Progenitor cell of endocrine pancreas (in vitro differentiated cells): Measurements from ENCODE around the gene MAP7D3. TPM values are rescaled to one million over a fixed set of nuclear protein-coding genes. Genes with fewer than 3 reads are reported as not detected.

Source experiments
- DNase-seq: peaks from one replicate; pipeline ENCODE4 v3.0.0; 2021; ENCODE audit warnings: low spot score; ENCODE audit not compliant: unreplicated experiment
- H3K27ac Mint-ChIP-seq: 2 replicates; pipeline ENCODE4 v1.8.0; 2021; ENCODE audit warnings: mild to moderate bottlenecking, moderate library complexity, mixed read lengths
- H3K27me3 Mint-ChIP-seq: 2 replicates; pipeline ENCODE4 v1.8.0; 2021; ENCODE audit warnings: mixed read lengths
- H3K36me3 Mint-ChIP-seq: 2 replicates; pipeline ENCODE4 v1.8.0; 2022; ENCODE audit warnings: mixed read lengths; ENCODE audit not compliant: insufficient read depth
- H3K4me1 Mint-ChIP-seq: 2 replicates; pipeline ENCODE4 v1.8.0; 2021; ENCODE audit warnings: low read depth, mixed read lengths
- H3K4me3 Mint-ChIP-seq: 2 replicates; pipeline ENCODE4 v1.8.0; 2021; ENCODE audit warnings: low read depth, mild to moderate bottlenecking, moderate library complexity, mixed read lengths
- H3K9me3 Mint-ChIP-seq: 2 replicates; pipeline ENCODE4 v1.8.0; 2021; ENCODE audit warnings: low read depth, mixed read lengths
- total RNA-seq: library from RNA; stranded (reverse); gene quantifications from 2 replicates; pipeline ENCODE4 v1.2.1, GENCODE V29; 2021
- TF ChIP-seq, protein P1 (sequence below): fragments of 200-600 bp; sonication (generic); IDR thresholded peaks from one replicate; pipeline ENCODE4 v1.5.0; 2021; ENCODE audit warnings: antibody characterized with exemption, mild to moderate bottlenecking; ENCODE audit not compliant: unreplicated experiment

Gene MAP7D3
- total RNA-seq, 1 donor from 2014 or later = 5.8 TPM

DNA sequence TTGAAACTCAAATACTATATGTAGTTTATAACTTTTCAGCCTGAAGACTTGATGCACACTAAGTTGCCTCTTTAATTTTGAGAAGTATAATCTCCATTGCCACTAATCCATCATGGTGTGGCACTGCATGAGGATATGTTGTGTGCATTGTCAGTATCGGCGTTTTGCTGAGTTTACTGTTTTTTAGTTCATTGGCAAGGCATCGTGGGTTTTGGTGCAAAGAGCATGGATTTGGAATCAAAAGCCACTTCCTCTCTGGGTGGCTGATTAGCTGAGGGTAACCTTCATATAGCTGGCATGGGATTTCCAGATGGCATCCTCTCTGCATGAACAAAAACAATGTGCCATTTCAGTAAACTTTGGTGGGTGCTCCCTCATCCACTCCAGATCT is 65.2 kb downstream of the MAP7D3 start:
- Mint-ChIP-seq H3K9me3 (peaks cover 9% of the 10 kb centered on the region), H3K27ac (no peak overlapping the region), H3K4me3 (no peak overlapping the region), H3K36me3 (no peaks in the 10 kb centered on the region), H3K27me3 (no peaks in the 10 kb centered on the region), H3K4me1 (no peaks in the 10 kb centered on the region)
- no peak for DNase-seq
- TF ChIP-seq, protein P1, sequence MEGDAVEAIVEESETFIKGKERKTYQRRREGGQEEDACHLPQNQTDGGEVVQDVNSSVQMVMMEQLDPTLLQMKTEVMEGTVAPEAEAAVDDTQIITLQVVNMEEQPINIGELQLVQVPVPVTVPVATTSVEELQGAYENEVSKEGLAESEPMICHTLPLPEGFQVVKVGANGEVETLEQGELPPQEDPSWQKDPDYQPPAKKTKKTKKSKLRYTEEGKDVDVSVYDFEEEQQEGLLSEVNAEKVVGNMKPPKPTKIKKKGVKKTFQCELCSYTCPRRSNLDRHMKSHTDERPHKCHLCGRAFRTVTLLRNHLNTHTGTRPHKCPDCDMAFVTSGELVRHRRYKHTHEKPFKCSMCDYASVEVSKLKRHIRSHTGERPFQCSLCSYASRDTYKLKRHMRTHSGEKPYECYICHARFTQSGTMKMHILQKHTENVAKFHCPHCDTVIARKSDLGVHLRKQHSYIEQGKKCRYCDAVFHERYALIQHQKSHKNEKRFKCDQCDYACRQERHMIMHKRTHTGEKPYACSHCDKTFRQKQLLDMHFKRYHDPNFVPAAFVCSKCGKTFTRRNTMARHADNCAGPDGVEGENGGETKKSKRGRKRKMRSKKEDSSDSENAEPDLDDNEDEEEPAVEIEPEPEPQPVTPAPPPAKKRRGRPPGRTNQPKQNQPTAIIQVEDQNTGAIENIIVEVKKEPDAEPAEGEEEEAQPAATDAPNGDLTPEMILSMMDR = no peak

DNA sequence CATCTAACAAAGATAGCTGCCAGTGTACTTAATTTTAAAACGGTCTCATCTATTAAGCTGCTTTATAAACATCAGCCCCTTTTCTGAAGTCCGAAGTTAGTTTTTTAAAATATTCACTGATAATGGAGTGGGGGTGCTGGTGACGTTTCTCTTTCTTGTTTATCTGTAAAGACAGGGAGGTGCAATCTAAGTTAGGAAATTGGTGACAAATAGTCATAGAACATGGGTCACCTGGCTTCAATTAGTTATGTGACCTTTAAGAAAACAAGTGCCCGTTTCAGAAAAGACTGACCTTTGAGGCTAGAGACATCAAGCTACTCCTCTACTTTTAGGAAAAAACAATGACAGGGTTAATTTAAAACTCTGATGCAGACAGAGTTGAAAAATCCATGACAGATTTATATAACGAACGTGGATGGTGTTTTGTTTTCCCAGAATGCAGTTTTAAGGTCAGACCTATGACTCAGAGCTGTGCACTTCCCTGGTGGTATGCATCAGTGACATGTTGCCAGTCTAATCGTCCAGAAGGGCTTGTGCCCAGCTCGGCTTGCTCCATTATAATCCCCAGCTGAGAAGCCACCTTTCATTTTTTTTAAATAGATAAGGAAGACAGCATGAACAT is 65.7 kb downstream of the MAP7D3 start:
- Mint-ChIP-seq H3K36me3 (no peaks in the 10 kb centered on the region), H3K9me3 (peaks cover 9% of the 10 kb centered on the region), H3K4me3 (no peak overlapping the region), H3K27ac (no peak overlapping the region), H3K4me1 (no peaks in the 10 kb centered on the region), H3K27me3 (no peaks in the 10 kb centered on the region)
- TF ChIP-seq, protein P1 = no peak
- DNase-seq = no peak

DNA sequence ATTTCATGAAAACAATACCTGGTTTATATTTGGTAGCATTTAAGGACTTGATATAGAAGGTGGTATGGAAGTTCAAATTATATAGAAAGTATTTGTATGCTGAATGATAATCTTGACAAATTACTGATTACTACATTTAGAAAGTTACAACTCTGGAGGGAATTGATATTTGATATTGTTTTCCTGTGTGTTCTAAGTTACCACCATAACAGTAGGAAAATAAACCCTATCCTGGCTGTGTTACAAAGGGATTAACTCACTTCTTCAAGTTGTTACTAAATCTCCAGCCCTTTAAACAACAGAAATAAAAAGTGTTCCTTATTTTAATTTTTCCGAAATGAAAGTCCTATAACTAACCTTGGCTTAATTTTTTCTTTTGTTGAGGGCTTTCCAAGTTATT is 67.3 kb downstream of the MAP7D3 start:
- Mint-ChIP-seq H3K27me3 (no peaks in the 10 kb centered on the region), H3K4me3 (no peak overlapping the region), H3K27ac (no peak overlapping the region), H3K36me3 (no peaks in the 10 kb centered on the region), H3K9me3 (peaks cover 5% of the 10 kb centered on the region), H3K4me1 (no peaks in the 10 kb centered on the region)
- no peak for DNase-seq
- TF ChIP-seq, protein P1 = no peak

GRCh38 chrX:136183172-136183571 is 68.0 kb downstream of the MAP7D3 start:
- H3K9me3 Mint-ChIP-seq = peaks cover 5% of the 10 kb centered on the region
- no peak overlapping the region for H3K4me3 Mint-ChIP-seq
- no peak overlapping the region for H3K27ac Mint-ChIP-seq
- H3K27me3 Mint-ChIP-seq = no peaks in the 10 kb centered on the region
- H3K4me1 Mint-ChIP-seq = no peaks in the 10 kb centered on the region
- TF ChIP-seq, protein P1 = no peak
- no peaks in the 10 kb centered on the region for H3K36me3 Mint-ChIP-seq
- no peak for DNase-seq

DNA sequence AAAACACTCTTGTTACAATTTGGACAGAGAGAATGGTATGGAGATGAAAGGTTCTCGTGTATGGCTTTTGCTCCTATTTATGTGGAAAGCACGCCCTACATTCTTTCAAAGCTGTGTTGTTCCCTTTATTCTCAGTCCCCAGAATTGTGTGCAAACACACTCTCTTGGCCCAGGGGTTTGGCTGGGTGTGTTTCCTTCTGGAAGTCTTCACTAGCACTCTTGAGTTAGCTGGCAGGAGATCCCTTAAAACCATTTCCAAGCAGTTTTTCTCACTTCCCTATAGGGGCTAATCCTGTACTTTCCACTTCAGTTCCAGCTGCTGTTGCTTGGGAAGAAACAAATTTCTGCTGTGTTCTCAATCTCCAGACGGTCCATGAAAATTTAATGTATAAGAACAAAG is 68.8 kb downstream of the MAP7D3 start:
- TF ChIP-seq, protein P1 = no peak
- no peaks in the 10 kb centered on the region for H3K4me1 Mint-ChIP-seq
- H3K27ac Mint-ChIP-seq = no peak overlapping the region
- no peaks in the 10 kb centered on the region for H3K27me3 Mint-ChIP-seq
- no peak for DNase-seq
- H3K4me3 Mint-ChIP-seq = no peak overlapping the region
- no peaks in the 10 kb centered on the region for H3K36me3 Mint-ChIP-seq
- H3K9me3 Mint-ChIP-seq = peaks cover 3% of the 10 kb centered on the region
